CD4-positive, alpha-beta T cell (primary cell): ENCODE measurements around the gene GDPD2. TPM values are rescaled to one million over a fixed set of nuclear protein-coding genes. Genes with fewer than 3 reads are reported as not detected.

ENCODE experiments used
- ATAC-seq: fragments of 200-7000 bp; cut with Tn5 transposase; one replicate; pipeline ENCODE4 v1.10.0; 2022; ENCODE audit warnings: mild to moderate bottlenecking; ENCODE audit not compliant: poor library complexity
- CTCF ChIA-PET: fragments of 350-600 bp; sonication (Branson Sonifier 250); formaldehyde crosslinking; loops from one replicate; lab custom pipeline; 2021; ENCODE audit warnings: antibody characterized with exemption, inconsistent platforms; lab: Charles Lee
- POLR2A ChIA-PET: fragments of 350-600 bp; sonication (Branson Sonifier 250); formaldehyde crosslinking; loops from one replicate; lab custom pipeline; 2021; ENCODE audit warnings: antibody characterized with exemption, inconsistent platforms; lab: Charles Lee
- DNase-seq, 14 experiments: peaks; one replicate each; pipeline ENCODE4 v3.0.0-alpha.2; 2013 to 2020; ENCODE audit warnings: mixed read lengths in 2 of 14
- H3K27ac ChIP-seq, 2 donors: one replicate each; pipeline versions ENCODE4 v1.5.1 to v1.7.0; 2013; ENCODE audit warnings: low read length in 2 of 2, low read depth in 1 of 2, mild to moderate bottlenecking in 1 of 2
- H3K27me3 ChIP-seq, 2 experiments: 1 replicate in 1 of 2; 2 replicates in 1 of 2; pipeline versions ENCODE4 v1.6.1 to v1.7.0; 2013; ENCODE audit warnings: low read length in 2 of 2, control low read depth in 1 of 2, mild to moderate bottlenecking in 1 of 2, moderate library complexity in 1 of 2; ENCODE audit not compliant: insufficient read depth in 2 of 2, control insufficient read depth in 1 of 2
- H3K36me3 ChIP-seq: one replicate; pipeline ENCODE4 v1.6.1; 2013; ENCODE audit warnings: low read length, control low read depth; ENCODE audit not compliant: insufficient read depth
- H3K4me1 ChIP-seq: one replicate; pipeline ENCODE4 v1.6.1; 2013; ENCODE audit warnings: low read length, control low read depth; ENCODE audit not compliant: insufficient read depth
- H3K4me3 ChIP-seq: one replicate; pipeline ENCODE4 v1.5.1; 2013; ENCODE audit warnings: mild to moderate bottlenecking, low read length, moderate library complexity
- H3K9me3 ChIP-seq, 2 experiments: 1 replicate in 1 of 2; 2 replicates in 1 of 2; pipeline versions ENCODE4 v1.6.1 to v1.7.0; 2013; ENCODE audit warnings: low read length in 2 of 2, mild to moderate bottlenecking in 2 of 2, control low read depth in 1 of 2, moderate library complexity in 1 of 2; ENCODE audit not compliant: control insufficient read depth in 1 of 2, insufficient read depth in 1 of 2
- H3K27ac Mint-ChIP-seq: one replicate; pipeline ENCODE4 v1.8.0; 2020; ENCODE audit warnings: mixed read lengths
- H3K27me3 Mint-ChIP-seq: one replicate; pipeline ENCODE4 v1.8.0; 2021; ENCODE audit warnings: mixed read lengths
- H3K36me3 Mint-ChIP-seq: one replicate; pipeline ENCODE4 v1.8.0; 2021; ENCODE audit warnings: low read depth, mixed read lengths
- H3K4me1 Mint-ChIP-seq: one replicate; pipeline ENCODE4 v1.8.0; 2021; ENCODE audit warnings: low read depth, mixed read lengths
- H3K4me3 Mint-ChIP-seq: one replicate; pipeline ENCODE4 v1.8.0; 2020; ENCODE audit warnings: mild to moderate bottlenecking, mixed read lengths
- H3K9me3 Mint-ChIP-seq: one replicate; pipeline ENCODE4 v1.8.0; 2020; ENCODE audit warnings: mixed read lengths
- intact Hi-C, 2 experiments: fragments of 100-400 bp; cut with DNase I in 1 of 2; cut with micrococcal nuclease in 1 of 2; formaldehyde crosslinking; loops; one replicate each; pipeline versions ENCODE4 v1.15.1 to v1.9.0; 2023 to 2025; cut with DNase I, micrococcal nuclease
- total RNA-seq, 174 experiments: library from RNA in 2 of 174; stranded (reverse) in 2 of 174; gene quantifications; one replicate each; pipeline ENCODE4 v1.2.3 and lab custom pipeline; 2021 to 2026
- TF ChIP-seq, protein P1 (sequence below): fragments of 200-600 bp; IDR thresholded peaks from one replicate; pipeline ENCODE4 v1.8.0; 2022; ENCODE audit warnings: antibody characterized with exemption, mild to moderate bottlenecking

GDPD2 gene
- total RNA-seq, 2 experiments from 2014 or later: not detected

DNA sequence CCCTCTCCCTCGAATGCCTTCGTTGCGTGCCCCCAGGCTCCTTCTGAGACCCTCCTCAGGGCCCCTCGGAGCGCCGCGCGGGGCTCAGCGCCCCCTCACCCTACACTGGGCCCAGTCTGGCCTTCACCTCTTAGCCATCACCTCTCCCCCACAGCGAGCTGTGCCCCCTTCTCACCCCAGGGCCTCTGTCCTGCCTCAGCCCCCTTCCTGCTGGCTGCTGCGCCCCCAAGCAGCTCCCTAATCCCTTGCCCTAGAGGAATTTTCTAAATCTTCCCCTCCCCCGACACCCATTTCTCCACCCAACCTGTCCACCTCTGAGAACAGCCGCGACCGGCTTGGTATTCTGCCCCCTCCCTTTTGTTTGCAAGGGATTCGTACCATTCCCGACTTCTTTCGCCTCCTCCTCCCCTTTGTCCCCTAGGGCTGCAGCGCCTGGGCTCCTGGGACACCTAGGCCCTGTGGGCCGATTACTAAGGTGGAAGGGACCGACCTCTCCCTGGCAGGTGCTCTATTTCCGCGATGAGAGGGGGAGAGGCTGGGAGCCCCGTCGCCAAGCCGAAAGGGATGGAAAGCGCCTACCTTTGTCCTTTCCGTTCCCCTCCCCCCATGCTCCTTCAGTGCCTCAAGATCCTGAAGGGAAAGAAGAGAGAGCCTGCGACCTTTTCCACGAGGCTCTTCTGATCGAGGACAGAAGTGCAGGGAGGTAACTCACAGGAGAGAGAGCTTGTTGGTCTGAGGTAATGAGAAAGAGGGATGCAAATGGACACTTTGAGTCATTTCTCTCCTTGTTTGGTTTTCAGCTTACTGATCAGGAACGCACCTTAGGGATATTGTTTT is 32.5 kb downstream of the GDPD2 start:
- H3K27ac ChIP-seq: peak overlapping the region; percentile 7 to 61
- H3K27me3 ChIP-seq: no peaks in the 10 kb centered on the region
- CTCF ChIA-PET: interaction anchor here (0.9 kb wide), 1 partner anchor 21 kb away, joined by 3 read pairs; no protein-coding TSS in a partner anchor
- H3K9me3 ChIP-seq: no peaks in the 10 kb centered on the region
- peak in 2 of 14 experiments; percentile 13 to 18 for DNase-seq
- peaks cover 40% of the 10 kb centered on the region for H3K4me1 ChIP-seq
- H3K4me3 Mint-ChIP-seq: peak overlapping the region; percentile 87
- peak overlapping the region; percentile 70 for H3K27ac Mint-ChIP-seq
- no peaks in the 10 kb centered on the region for H3K9me3 Mint-ChIP-seq
- peaks cover 41% of the 10 kb centered on the region for H3K4me1 Mint-ChIP-seq
- POLR2A ChIA-PET: interaction anchor here (1.2 to 1.5 kb wide), 2 partner anchors 56 to 322 kb away, joined by 3 to 6 read pairs; partner anchors contain the start of gene IGBP1
- ATAC-seq: no peak
- peak overlapping the region; percentile 67 for H3K4me3 ChIP-seq
- H3K27me3 Mint-ChIP-seq: no peaks in the 10 kb centered on the region
- H3K36me3 ChIP-seq: peaks cover 2% of the 10 kb centered on the region
- TF ChIP-seq, protein P1, sequence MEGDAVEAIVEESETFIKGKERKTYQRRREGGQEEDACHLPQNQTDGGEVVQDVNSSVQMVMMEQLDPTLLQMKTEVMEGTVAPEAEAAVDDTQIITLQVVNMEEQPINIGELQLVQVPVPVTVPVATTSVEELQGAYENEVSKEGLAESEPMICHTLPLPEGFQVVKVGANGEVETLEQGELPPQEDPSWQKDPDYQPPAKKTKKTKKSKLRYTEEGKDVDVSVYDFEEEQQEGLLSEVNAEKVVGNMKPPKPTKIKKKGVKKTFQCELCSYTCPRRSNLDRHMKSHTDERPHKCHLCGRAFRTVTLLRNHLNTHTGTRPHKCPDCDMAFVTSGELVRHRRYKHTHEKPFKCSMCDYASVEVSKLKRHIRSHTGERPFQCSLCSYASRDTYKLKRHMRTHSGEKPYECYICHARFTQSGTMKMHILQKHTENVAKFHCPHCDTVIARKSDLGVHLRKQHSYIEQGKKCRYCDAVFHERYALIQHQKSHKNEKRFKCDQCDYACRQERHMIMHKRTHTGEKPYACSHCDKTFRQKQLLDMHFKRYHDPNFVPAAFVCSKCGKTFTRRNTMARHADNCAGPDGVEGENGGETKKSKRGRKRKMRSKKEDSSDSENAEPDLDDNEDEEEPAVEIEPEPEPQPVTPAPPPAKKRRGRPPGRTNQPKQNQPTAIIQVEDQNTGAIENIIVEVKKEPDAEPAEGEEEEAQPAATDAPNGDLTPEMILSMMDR: no peak
- peaks cover 4% of the 10 kb centered on the region for H3K36me3 Mint-ChIP-seq
- intact Hi-C loops: loop anchor here in 1 of 2 experiments (2.0 kb wide), 1 partner anchor 209 kb away; no protein-coding TSS in a partner anchor

DNA sequence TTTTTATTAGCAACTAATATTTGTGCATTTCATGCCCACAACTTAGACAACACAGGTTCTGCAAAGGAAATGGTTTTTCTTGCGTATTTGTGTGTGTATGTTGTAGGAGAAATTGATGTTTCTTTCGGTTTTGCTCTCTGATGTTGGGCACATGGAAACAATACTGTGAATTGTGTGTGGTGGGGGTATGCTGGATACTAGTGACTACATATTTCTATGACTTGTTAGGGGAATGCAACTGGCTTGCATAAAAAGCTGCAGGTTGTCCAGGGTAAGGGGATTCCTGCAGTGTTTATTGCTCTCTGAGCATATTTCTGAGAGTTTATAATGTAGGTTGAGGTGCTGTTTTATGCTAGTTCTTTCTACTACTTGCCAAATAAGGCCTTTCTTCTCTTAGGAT is 33.1 kb downstream of the GDPD2 start:
- peak overlapping the region; percentile 70 for H3K27ac Mint-ChIP-seq
- H3K36me3 Mint-ChIP-seq: peaks cover 10% of the 10 kb centered on the region
- ChIA-PET CTCF (interaction anchor here (0.6 to 0.9 kb wide), 2 partner anchors 22 to 111 kb away, joined by 3 read pairs; no protein-coding TSS in a partner anchor), POLR2A (interaction anchor here (1.2 to 1.5 kb wide), 2 partner anchors 57 to 323 kb away, joined by 3 to 6 read pairs; partner anchors contain the start of gene IGBP1)
- TF ChIP-seq, protein P1: no peak
- ATAC-seq (no peak), DNase-seq (peak in 1 of 14 experiments; percentile 57)
- no peaks in the 10 kb centered on the region for H3K9me3 Mint-ChIP-seq
- peak overlapping the region; percentile 87 for H3K4me3 Mint-ChIP-seq
- peaks cover 2% of the 10 kb centered on the region for H3K36me3 ChIP-seq
- no peak overlapping the region for H3K27ac ChIP-seq
- no peaks in the 10 kb centered on the region for H3K27me3 ChIP-seq
- H3K4me1 Mint-ChIP-seq: peaks cover 41% of the 10 kb centered on the region
- peak overlapping the region; percentile 67 for H3K4me3 ChIP-seq
- H3K9me3 ChIP-seq: no peaks in the 10 kb centered on the region
- intact Hi-C loops: no loop called here
- peaks cover 40% of the 10 kb centered on the region for H3K4me1 ChIP-seq
- H3K27me3 Mint-ChIP-seq: no peaks in the 10 kb centered on the region

- Mint-ChIP-seq H3K27ac (no peak overlapping the region), H3K36me3 (peaks cover 10% of the 10 kb centered on the region), H3K9me3 (no peaks in the 10 kb centered on the region), H3K4me1 (peaks cover 11% of the 10 kb centered on the region), H3K4me3 (no peak overlapping the region), H3K27me3 (no peaks in the 10 kb centered on the region)
- intact Hi-C loops: no loop called here
- H3K4me1 ChIP-seq: peaks cover 3% of the 10 kb centered on the region
- DNase-seq: no peak
- H3K9me3 ChIP-seq: no peaks in the 10 kb centered on the region
- peaks cover 2% of the 10 kb centered on the region for H3K36me3 ChIP-seq
- ChIA-PET CTCF (no interaction called here), POLR2A (no interaction called here)
- TF ChIP-seq, protein P1: no peak
- H3K4me3 ChIP-seq: no peak overlapping the region
- no peaks in the 10 kb centered on the region for H3K27me3 ChIP-seq
- H3K27ac ChIP-seq: no peak overlapping the region
- no peak for ATAC-seq
These were observed 37.9 kb downstream of the GDPD2 start for GRCh38 chrX:70461026-70461425.
